Measurements from ENCODE around the gene PACS1.
A peak's percentile ranks its signal among the peaks of the same experiment; 100 is the strongest.

The PACS1 gene

DNA sequence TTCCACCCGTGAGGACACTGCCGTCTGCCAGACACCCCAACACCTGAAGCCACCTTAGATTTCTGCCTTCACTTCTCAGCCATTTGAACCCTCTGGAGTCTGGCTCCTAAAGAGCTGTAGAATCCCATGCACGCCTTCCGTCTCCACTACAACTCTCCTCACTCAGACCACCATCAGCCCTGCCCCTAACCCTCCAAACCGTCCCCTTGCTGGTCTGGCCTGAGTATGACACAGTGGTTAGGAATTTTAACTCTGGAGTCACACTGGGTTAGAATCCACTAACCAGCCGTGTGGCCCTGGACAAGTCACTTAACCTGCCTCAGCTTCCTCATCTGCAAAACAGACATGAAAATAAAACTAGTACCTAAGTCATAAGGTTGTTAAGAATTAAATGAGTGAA is 210.9 kb downstream of the PACS1 start:
- no peak for DNase-seq

DNA sequence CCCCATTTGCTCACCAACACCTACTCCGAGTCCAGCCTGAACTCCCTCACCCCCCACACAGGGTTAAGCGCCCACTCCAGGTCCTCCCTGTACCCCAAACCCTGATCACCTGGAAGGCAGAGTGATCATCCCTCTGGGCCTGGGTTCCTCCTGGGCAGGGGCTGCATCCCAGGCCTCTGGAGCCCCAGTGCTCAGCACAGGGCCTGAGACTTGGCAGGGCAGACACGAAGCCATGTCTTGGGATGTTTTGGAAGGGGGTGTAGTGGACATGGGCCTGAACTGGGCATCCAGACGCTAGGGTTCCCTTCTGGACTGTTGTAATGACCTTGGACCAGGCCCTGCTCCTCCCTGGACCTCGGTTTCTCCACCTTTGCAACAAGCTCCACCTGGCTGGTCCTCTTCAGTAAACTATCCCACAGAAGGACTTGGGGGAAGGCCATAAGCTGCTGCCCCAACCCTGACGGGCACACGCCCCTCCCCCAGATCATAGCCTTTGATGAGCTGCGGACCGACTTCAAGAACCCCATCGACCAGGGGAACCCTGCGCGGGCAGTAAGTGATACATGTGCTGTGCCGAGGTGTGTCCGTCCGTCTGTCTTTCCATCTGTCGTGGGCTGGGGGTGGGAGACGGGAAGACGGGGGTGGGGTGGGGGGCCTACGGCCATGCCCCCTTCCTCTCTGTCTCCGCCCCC is 211.8 kb downstream of the PACS1 start:
- no peak for DNase-seq

DNA sequence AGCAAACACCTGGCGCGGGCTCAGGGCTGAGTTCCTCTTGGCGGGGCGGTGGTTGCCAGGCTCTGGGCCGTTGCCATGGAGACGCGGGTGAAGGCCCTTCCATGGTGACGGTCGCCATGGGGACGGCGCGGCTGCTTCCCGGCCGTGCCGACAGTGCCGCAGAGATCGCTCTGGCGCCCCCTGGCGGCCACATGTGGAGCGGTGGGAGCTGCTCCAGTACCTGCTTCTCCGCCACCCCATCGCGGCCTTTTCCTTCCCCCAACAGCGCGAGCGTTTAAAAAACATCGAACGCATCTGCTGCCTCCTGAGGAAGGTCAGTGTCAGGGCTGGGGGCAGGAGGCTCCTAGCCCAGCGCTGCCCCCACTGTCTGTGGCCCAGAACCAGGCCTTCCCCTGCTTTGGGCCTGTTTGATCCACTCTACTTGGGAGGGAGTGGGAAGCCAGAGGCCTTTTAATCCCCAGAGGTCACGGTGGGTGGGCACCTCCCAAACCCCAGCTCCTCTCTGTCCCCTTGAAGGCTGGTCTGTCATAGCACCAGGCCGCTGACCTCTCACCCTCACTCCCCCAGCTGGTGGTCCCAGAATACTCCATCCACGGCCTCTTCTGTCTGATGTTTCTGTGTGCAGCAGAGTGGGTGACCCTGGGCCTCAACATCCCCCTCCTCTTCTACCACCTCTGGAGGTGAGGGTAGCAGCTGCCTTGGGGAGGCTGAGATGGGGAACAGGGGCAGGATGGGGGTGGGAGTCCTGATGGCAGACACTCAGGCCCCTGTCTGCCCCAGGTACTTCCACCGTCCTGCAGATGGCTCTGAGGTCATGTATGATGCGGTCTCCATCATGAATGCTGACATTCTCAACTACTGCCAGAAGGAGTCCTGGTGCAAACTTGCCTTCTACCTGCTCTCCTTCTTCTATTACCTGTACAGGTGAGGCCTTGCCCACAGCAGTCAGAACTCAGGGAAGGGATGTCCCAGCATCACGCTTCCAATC is 212.7 kb downstream of the PACS1 start:
- peak; percentile 99 for DNase-seq

GRCh38 chr11:66283461-66284105 is 213.5 kb downstream of the PACS1 start:
- DNase-seq, result no peak

- DNase-seq, result no peak
Observed at GRCh38 chr11:66284526-66285078, 214.5 kb downstream of the PACS1 start.

DNA sequence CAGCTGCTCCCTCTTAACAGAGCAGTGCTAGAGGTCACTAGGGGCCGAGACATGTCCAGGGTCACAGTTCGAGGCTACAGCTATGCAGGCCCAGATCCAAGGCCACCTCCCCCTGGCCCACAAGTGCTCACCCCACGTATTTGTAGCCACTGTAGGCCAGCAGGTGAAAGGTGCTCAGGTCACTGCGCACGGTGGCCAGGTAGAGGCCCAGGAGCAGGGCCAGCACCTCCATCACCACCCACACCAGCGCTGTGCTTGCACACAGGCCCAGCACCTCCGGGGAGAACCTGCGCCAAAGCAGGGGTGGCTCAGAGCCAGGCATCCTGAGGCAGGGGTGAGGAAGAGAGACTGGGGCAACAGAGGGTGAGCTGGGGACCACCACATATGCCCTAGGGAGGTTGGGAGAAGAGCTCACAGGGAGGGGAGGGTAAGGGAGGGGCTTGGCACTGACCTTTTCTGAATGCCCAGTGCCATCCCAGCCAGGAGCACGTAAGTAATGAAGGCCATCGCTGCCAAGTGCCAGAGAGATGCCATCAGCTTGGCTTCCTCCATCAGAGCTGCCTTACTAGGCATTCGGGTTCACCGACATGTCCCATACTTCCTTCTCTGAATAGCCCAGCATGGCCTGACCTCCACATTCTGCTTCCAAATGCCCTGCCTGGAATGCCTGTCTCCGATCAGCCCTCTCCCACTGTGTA is 215.3 kb downstream of the PACS1 start:
- DNase-seq, result no peak

- no peak for DNase-seq
Observed at GRCh38 chr11:66286699-66287098, 216.6 kb downstream of the PACS1 start.

- DNase-seq, result no peak
Observed at GRCh38 chr11:66287211-66287888, 217.3 kb downstream of the PACS1 start.

DNA sequence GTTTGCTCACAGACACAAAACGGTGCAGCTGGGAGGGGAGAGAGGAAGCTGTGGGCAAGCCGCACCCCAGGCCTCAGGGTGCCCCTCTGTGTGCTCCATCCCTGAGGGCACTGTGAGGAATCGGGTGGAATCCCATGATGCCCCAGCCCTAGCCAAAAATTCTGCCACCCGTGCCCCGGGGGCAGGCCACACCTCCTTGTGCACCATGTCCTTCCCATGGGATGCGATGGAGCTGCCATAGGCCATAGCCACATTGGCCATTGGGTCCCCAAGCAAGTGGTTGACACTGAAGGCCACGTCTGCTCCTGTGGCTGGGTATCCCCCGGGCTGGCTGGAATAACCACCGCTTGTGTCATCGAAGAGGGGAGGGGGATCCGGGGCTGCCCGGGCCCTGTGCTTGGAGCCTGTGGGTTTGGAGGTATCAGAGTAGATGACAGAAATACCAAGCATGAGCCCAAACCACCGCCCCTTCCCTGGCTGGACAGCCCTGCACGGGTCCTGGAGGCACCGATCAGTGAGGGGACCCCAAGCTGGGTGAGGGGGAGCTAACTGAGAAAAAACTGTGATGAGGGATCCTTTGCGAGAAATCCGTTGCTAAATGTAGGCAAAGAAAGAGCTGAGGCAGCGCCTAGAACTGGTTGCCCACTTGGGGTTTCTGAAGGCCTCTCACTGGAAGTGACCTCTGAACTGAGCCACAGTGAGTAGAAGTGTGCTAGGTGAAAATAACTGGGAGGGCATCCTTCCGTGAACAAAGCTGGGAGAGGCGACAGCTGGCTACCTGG is 218.0 kb downstream of the PACS1 start:
- DNase-seq, result no peak

GRCh38 chr11:66288671-66289547 is 218.8 kb downstream of the PACS1 start, which contains the start of gene YIF1A:
Gene YIF1A (minus strand): TSS chr11:66289143. CDS start chr11:66288985, 158 bp downstream.
- DNase-seq, result peak; percentile 94 to 95

- DNase-seq, result peak; percentile 78 to 79
Observed at GRCh38 chr11:66289548-66290329, 219.7 kb downstream of the PACS1 start.

DNA sequence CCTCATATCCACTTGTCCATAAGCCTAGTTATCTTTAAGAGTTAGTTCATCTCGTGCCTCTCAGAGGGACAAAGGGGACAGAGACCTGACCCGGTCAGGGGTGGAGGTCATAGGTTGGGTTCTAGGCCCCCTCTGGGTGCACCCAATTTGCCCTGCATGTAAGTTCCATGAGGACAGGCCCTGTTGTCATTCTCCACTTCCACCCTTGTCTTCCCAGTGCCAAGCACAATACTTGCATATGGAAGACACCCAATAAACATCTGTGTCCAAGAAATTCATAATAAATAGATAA is 220.2 kb downstream of the PACS1 start:
- no peak for DNase-seq

- DNase-seq, result no peak
Observed at GRCh38 chr11:66291303-66291705, 221.2 kb downstream of the PACS1 start.

DNA sequence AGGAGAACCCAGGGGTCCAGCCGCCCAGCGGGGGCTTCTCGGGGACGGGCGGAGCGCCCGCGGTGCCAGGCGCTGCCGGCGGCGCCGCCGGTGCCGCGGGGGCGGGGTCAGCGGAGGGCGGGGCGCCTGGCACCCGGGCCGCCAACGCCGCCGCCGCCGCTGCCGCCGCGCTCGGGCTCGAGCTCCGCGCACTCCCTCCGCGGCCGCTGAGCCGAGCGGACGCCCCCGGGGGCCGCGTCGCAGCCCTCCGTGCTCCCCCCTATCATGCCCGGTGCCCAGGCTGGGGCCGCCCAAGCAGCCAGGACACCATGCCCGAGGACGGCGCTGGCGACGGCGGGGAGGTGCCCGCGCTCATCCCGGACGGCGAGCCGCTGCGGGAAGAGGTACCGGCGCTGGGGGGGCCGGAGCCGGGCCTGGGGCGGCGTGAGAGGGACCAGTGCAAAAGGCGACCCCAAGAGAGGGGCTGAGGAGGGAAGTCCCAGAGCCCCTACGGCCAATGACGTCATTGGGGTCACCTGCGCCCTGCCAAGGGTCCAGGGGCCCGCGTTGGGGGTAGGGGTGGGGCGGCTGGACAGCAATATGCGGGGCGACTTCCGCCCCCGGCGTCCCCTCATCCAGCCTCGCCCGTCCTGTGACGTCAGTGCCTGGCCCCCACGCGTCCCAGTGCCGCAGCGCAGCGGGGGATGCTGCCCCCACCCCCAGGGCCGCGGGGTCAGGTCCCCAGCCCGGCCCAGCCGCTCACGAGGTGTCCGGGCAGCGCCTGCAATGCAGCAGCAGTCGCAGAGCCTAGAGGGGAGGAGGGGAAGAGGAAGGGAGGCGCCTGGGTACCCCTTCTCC is 221.9 kb downstream of the PACS1 start, which contains the start of gene TMEM151A:
Gene TMEM151A, plus strand, starts transcription at position 189 of the 837 bp plus-strand sequence. Its CDS starts 120 bp downstream, at position 309.
- peak in 1 of 2 donors; percentile 29 for DNase-seq

DNA sequence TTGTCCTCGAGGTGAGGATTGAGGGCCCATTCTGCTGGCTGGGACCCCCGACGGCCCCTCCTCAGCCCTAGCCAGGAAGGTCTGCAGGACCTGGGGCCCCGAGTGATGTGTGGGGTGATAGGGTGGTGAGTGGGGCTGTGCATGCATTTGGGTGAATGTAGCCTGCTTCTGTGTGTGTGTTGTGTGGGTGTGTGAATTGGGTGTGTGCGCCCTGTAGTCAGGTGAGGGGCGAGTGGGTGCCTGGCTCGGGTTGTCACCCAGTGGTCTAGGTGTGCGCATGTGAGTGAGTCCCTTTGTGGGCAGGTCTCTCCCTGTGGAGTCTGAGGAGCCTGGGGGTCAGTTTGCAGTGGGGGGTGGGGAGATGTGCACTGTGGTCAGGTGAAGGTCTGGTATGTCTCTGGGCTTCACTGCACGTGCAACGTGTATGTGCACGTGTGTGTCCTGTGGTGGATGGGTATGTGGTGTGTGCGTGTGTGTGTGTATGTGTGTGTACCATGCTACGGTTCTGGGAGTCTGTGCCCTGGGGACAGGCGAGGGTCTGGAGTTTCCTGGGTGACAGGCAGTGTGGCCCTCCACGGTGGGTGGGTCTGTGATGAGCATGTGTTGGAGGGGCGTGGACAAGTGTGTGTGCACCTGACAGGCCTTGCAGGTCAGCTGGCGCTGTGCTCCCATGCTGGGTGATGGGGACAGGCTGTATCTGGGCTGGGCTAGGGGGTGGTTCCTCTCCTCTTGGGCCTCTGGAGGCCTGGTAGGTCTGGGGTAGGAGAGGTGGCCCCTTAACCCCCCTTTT is 222.7 kb downstream of the PACS1 start:
- DNase-seq, result no peak

- DNase-seq, result no peak
Observed at GRCh38 chr11:66293352-66293751, 223.3 kb downstream of the PACS1 start.
